HEK293 (cell line): ENCODE data around the gene ZNF428.

Experiments used
- GLIS1 ChIP-seq: fragments of 450-650 bp; formaldehyde crosslinking; IDR thresholded peaks from 2 replicates; pipeline ENCODE4 v1.5.1; 2016; ENCODE audit warnings: missing biosample characterization, missing genetic modification characterization
- HOXC10 ChIP-seq: sonication (generic); formaldehyde crosslinking; IDR thresholded peaks from 2 replicates; pipeline ENCODE4 v1.8.1; 2023; ENCODE audit warnings: mild to moderate bottlenecking, missing genetic modification reagents
- KLF17 ChIP-seq: fragments of 450-650 bp; formaldehyde crosslinking; IDR thresholded peaks from 2 replicates; pipeline ENCODE4 v1.5.1; 2016; ENCODE audit warnings: missing biosample characterization, missing genetic modification characterization
- MEIS1 ChIP-seq: sonication (generic); formaldehyde crosslinking; IDR thresholded peaks from 2 replicates; pipeline ENCODE4 v1.8.1; 2022; ENCODE audit warnings: missing genetic modification reagents, mild to moderate bottlenecking, borderline replicate concordance
- REPIN1 ChIP-seq: fragments of 450-650 bp; formaldehyde crosslinking; IDR thresholded peaks from 2 replicates; pipeline ENCODE4 v1.5.1; 2017; ENCODE audit warnings: missing biosample characterization, missing genetic modification characterization, low read depth
- SP7 ChIP-seq: fragments of 450-650 bp; formaldehyde crosslinking; IDR thresholded peaks from 2 replicates; pipeline ENCODE4 v1.5.1; 2016; ENCODE audit warnings: missing biosample characterization, missing genetic modification characterization
- TCF7L2 ChIP-seq: IDR thresholded peaks from 2 replicates; pipeline ENCODE4 v1.6.1; 2011; ENCODE audit warnings: low read depth, mild to moderate bottlenecking, inconsistent platforms, low read length, moderate library complexity, borderline replicate concordance
- TRIM28 ChIP-seq: IDR thresholded peaks from 2 replicates; pipeline ENCODE4 v1.6.1; 2011; ENCODE audit warnings: low read length, control low read depth, borderline replicate concordance
- YY2 ChIP-seq: fragments of 450-650 bp; formaldehyde crosslinking; IDR thresholded peaks from 2 replicates; pipeline ENCODE4 v1.5.1; 2016; ENCODE audit warnings: missing biosample characterization, missing genetic modification characterization
- ZBTB26 ChIP-seq: fragments of 450-650 bp; formaldehyde crosslinking; optimal IDR thresholded peaks from 2 replicates; pipeline ENCODE3; 2016; ENCODE audit warnings: missing biosample characterization, mild to moderate bottlenecking, missing genetic modification characterization
- ZBTB7A ChIP-seq: fragments of 450-650 bp; formaldehyde crosslinking; IDR thresholded peaks from 2 replicates; pipeline ENCODE4 v1.5.1; 2016; ENCODE audit warnings: low read depth, missing biosample characterization, missing genetic modification characterization
- ZFP37 ChIP-seq: fragments of 450-650 bp; formaldehyde crosslinking; IDR thresholded peaks from 2 replicates; pipeline ENCODE4 v1.5.1; 2016; ENCODE audit warnings: missing biosample characterization, missing genetic modification characterization
- ZFP69B ChIP-seq: fragments of 450-650 bp; formaldehyde crosslinking; IDR thresholded peaks from 2 replicates; pipeline ENCODE4 v1.5.1; 2016; ENCODE audit warnings: missing biosample characterization, missing genetic modification characterization
- ZIC2 ChIP-seq: fragments of 450-650 bp; formaldehyde crosslinking; IDR thresholded peaks from 2 replicates; pipeline ENCODE4 v1.5.1; 2016; ENCODE audit warnings: missing biosample characterization, missing genetic modification characterization
- ZNF132 ChIP-seq: fragments of 450-650 bp; formaldehyde crosslinking; IDR thresholded peaks from 2 replicates; pipeline ENCODE4 v1.5.1; 2017; ENCODE audit warnings: missing biosample characterization, missing genetic modification characterization, borderline replicate concordance
- ZNF148 ChIP-seq: fragments of 450-650 bp; formaldehyde crosslinking; IDR thresholded peaks from 2 replicates; pipeline ENCODE4 v1.5.0; 2017; ENCODE audit warnings: missing biosample characterization, missing genetic modification characterization, borderline replicate concordance
- ZNF169 ChIP-seq: fragments of 450-650 bp; formaldehyde crosslinking; IDR thresholded peaks from 2 replicates; pipeline ENCODE4 v1.5.1; 2016; ENCODE audit warnings: missing biosample characterization, missing genetic modification characterization
- ZNF184 ChIP-seq: fragments of 450-650 bp; IDR thresholded peaks from 2 replicates; pipeline ENCODE4 v1.5.1; 2018; ENCODE audit warnings: missing biosample characterization, mild to moderate bottlenecking, missing genetic modification characterization
- ZNF2 ChIP-seq: fragments of 450-650 bp; formaldehyde crosslinking; IDR thresholded peaks from 2 replicates; pipeline ENCODE4 v1.5.1; 2016; ENCODE audit warnings: missing biosample characterization, missing genetic modification characterization
- ZNF214 ChIP-seq: fragments of 450-650 bp; formaldehyde crosslinking; IDR thresholded peaks from 2 replicates; pipeline ENCODE4 v1.5.1; 2017; ENCODE audit warnings: missing biosample characterization, mild to moderate bottlenecking, missing genetic modification characterization, borderline replicate concordance
- ZNF23 ChIP-seq: fragments of 450-650 bp; formaldehyde crosslinking; IDR thresholded peaks from 2 replicates; pipeline ENCODE4 v1.5.1; 2016; ENCODE audit warnings: missing biosample characterization, missing genetic modification characterization, borderline replicate concordance
- ZNF274 ChIP-seq, 2 experiments: fragments of 200-500 bp in 1 of 2; fragments of 450-650 bp in 1 of 2; sonication (Bioruptor generic) in 1 of 2; formaldehyde crosslinking in 1 of 2; IDR thresholded peaks; 2 replicates each; pipeline versions ENCODE4 v1.5.1 to v1.6.1; 2014 to 2016; ENCODE audit warnings: borderline replicate concordance in 1 of 2, inconsistent platforms in 1 of 2, low read length in 1 of 2, missing biosample characterization in 1 of 2, missing genetic modification characterization in 1 of 2
- ZNF335 ChIP-seq: fragments of 450-650 bp; formaldehyde crosslinking; conservative IDR thresholded peaks from 2 replicates; pipeline ENCODE4 v1.5.1; 2016; ENCODE audit warnings: missing biosample characterization, missing genetic modification characterization
- ZNF404 ChIP-seq: fragments of 450-650 bp; formaldehyde crosslinking; IDR thresholded peaks from 2 replicates; pipeline ENCODE4 v1.5.1; 2017; ENCODE audit warnings: missing biosample characterization, missing genetic modification characterization
- ZNF514 ChIP-seq: fragments of 450-650 bp; formaldehyde crosslinking; IDR thresholded peaks from 2 replicates; pipeline ENCODE4 v1.5.1; 2016; ENCODE audit warnings: missing biosample characterization, missing genetic modification characterization
- ZNF529 ChIP-seq: fragments of 450-650 bp; formaldehyde crosslinking; IDR thresholded peaks from 2 replicates; pipeline ENCODE4 v1.5.1; 2017; ENCODE audit warnings: missing genetic modification characterization, missing biosample characterization; ENCODE audit not compliant: insufficient replicate concordance
- ZNF558 ChIP-seq: fragments of 450-650 bp; formaldehyde crosslinking; IDR thresholded peaks from 2 replicates; pipeline ENCODE4 v1.5.1; 2016; ENCODE audit warnings: missing biosample characterization, missing genetic modification characterization
- ZNF610 ChIP-seq: fragments of 450-650 bp; formaldehyde crosslinking; IDR thresholded peaks from 2 replicates; pipeline ENCODE4 v1.5.1; 2016; ENCODE audit warnings: missing biosample characterization, missing genetic modification characterization, borderline replicate concordance
- ZNF621 ChIP-seq: fragments of 450-650 bp; formaldehyde crosslinking; IDR thresholded peaks from 2 replicates; pipeline ENCODE4 v1.5.1; 2017; ENCODE audit warnings: missing biosample characterization, missing genetic modification characterization
- ZNF660 ChIP-seq: fragments of 450-650 bp; IDR thresholded peaks from 2 replicates; pipeline ENCODE4 v1.5.1; 2018; ENCODE audit warnings: missing biosample characterization, mild to moderate bottlenecking, missing genetic modification characterization
- ZNF704 ChIP-seq: fragments of 450-650 bp; formaldehyde crosslinking; IDR thresholded peaks from 2 replicates; pipeline ENCODE4 v1.5.1; 2016; ENCODE audit warnings: missing biosample characterization, missing genetic modification characterization
- ZSCAN16 ChIP-seq: fragments of 450-650 bp; formaldehyde crosslinking; IDR thresholded peaks from 2 replicates; pipeline ENCODE4 v1.5.1; 2016; ENCODE audit warnings: missing biosample characterization, missing genetic modification characterization
- ZSCAN5A ChIP-seq: fragments of 450-650 bp; formaldehyde crosslinking; IDR thresholded peaks from 2 replicates; pipeline ENCODE4 v1.5.1; 2016; ENCODE audit warnings: missing biosample characterization, missing genetic modification characterization

ZNF428 gene

GRCh38 chr19:43575156-43575950 lies 44.1 kb downstream of the ZNF428 start, which contains the start of the genes PINLYP and XRCC1 (continued):
- peak; percentile 75 for TF ChIP-seq ZBTB26 (tag by site-specific recombination)
- no peak for TF ChIP-seq HOXC10
- peak; percentile 95 for TF ChIP-seq ZNF335 (tag by site-specific recombination)
- no peak for TF ChIP-seq TCF7L2
- peak; percentile 40; the same call in 1 of the 2 replicates for TF ChIP-seq GLIS1 (tag by site-specific recombination)
- TF ChIP-seq ZSCAN16 (tag by site-specific recombination), result no peak
- TF ChIP-seq SP7 (tag by site-specific recombination), result no peak; the same call in none of the 2 replicates
- TF ChIP-seq KLF17 (tag by site-specific recombination), result peak; percentile 70; the same call in 1 of the 2 replicates
- TF ChIP-seq YY2, result peak; percentile 82
- no peak for TF ChIP-seq ZNF169
- no peak for TF ChIP-seq ZSCAN5A (tag by site-specific recombination)
- TF ChIP-seq ZNF514, result no peak
- no peak for TF ChIP-seq ZNF132 (tag by site-specific recombination)
- no peak for TF ChIP-seq MEIS1 (CRISPR knock-in tag)
- no peak for TF ChIP-seq ZIC2 (tag by site-specific recombination)
- TF ChIP-seq ZNF704, result no peak
- TF ChIP-seq ZNF610 (tag by site-specific recombination), result no peak; the same call in 1 of the 2 replicates
- TF ChIP-seq ZNF23 (tag by site-specific recombination), result no peak
- TF ChIP-seq ZNF558 (tag by site-specific recombination), result peak; percentile 33; the same call in 1 of the 2 replicates
- TF ChIP-seq TRIM28, result no peak
- TF ChIP-seq ZBTB7A, result peak; percentile 62; the same call in 1 of the 2 replicates
- peak; percentile 78 for TF ChIP-seq ZNF2
- no peak for TF ChIP-seq ZNF404 (tag by site-specific recombination)
- no peak; the same call in 1 of the 2 replicates for TF ChIP-seq REPIN1 (tag by site-specific recombination)
- TF ChIP-seq ZNF529 (tag by site-specific recombination), result no peak
- peak; percentile 72; the same call in 1 of the 2 replicates for TF ChIP-seq ZFP69B
- peak; percentile 78 for TF ChIP-seq ZNF660 (tag by site-specific recombination)
- no peak for TF ChIP-seq ZNF214 (tag by site-specific recombination)
- TF ChIP-seq ZNF184, result no peak
- TF ChIP-seq ZNF274 (IDR thresholded peaks at IDR 0.05; ENCODE audit: low read length), result no peak
- TF ChIP-seq ZNF274 (tag by site-specific recombination; IDR thresholded peaks at IDR 0.05; ENCODE audit: borderline replicate concordance), result no peak
- peak; percentile 44; the same call in 1 of the 2 replicates for TF ChIP-seq ZFP37
- no peak for TF ChIP-seq ZNF621 (tag by site-specific recombination)
- TF ChIP-seq ZNF148 (tag by site-specific recombination), result no peak
